ENCODE measurements around the gene GATA1.
A peak's percentile ranks its signal among the peaks of the same experiment; 100 is the strongest.

The GATA1 gene

DNA sequence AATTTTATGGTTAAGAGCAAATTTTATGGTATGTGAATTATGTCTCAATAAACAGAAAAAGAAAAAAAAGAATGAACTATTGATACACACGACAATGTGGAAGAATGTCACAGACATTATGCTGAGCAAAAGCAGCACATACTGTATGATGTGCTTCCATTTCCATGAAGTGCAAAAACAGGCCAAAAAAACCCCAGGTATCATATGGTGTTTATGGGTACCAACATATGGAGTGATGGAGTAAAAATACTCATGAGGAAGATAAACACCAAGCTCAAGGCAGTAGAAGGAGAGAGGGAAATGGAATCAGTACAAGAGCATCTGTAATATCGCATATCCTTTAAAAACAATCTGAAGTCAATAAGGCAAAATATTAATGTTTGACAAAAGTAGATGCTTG is 4.2 kb upstream of the GATA1 start:
- no peak for DNase-seq
- in situ Hi-C loops (cut with HindIII; ENCODE audit: low pct_ligation_motif_present, low pct_unique_long_range_greater_than_20kb, low sequenced_read_pairs) = no loop called here

DNA sequence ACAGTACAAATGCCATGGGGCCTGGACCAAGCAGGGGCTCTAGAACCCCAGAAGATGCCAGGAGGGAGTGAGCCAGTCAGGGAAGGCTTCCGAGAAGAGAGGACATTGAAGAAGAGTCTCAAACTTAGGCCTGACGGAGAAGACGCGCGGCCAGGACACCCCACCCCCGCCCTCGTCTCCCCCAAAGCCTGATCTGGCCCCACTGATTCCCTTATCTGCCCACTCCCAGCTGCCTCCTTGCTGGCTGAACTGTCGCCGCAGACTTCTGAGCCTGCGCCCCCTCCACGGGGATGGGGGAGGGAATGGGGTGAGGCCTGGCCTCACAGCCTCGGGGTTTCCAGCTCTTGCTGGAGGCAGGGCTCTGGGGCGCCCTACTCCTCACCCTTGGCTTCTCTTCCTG is 3.6 kb upstream of the GATA1 start:
- in situ Hi-C loops (cut with HindIII; ENCODE audit: low pct_ligation_motif_present, low pct_unique_long_range_greater_than_20kb, low sequenced_read_pairs) = no loop called here
- DNase-seq = no peak

DNA sequence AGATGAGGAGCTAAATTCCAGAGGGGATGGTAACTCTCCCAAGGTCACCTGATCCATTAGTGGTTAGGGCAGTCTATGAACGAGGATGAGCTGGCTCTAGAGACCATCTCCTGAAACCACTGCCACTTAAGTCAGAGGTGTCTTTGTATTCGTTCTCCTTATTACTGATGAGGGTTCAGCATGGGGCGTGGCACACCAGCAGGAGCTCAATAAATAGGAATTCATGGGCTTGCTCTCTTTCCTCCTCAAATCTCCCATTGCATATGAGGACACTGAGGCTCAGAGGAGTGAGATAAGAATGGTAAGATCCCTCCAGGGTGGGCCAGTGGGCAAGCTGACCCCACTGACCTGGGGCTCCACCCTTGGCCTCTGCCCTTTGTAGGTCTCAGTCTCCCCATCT is 1.7 kb upstream of the GATA1 start:
- no peak for DNase-seq
- in situ Hi-C loops (cut with HindIII; ENCODE audit: low pct_ligation_motif_present, low pct_unique_long_range_greater_than_20kb, low sequenced_read_pairs) = no loop called here

- in situ Hi-C loops (cut with HindIII; ENCODE audit: low pct_ligation_motif_present, low pct_unique_long_range_greater_than_20kb, low sequenced_read_pairs) = no loop called here
- no peak for DNase-seq
These were observed 1.2 kb upstream of the GATA1 start for GRCh38 chrX:48785186-48785539.

DNA sequence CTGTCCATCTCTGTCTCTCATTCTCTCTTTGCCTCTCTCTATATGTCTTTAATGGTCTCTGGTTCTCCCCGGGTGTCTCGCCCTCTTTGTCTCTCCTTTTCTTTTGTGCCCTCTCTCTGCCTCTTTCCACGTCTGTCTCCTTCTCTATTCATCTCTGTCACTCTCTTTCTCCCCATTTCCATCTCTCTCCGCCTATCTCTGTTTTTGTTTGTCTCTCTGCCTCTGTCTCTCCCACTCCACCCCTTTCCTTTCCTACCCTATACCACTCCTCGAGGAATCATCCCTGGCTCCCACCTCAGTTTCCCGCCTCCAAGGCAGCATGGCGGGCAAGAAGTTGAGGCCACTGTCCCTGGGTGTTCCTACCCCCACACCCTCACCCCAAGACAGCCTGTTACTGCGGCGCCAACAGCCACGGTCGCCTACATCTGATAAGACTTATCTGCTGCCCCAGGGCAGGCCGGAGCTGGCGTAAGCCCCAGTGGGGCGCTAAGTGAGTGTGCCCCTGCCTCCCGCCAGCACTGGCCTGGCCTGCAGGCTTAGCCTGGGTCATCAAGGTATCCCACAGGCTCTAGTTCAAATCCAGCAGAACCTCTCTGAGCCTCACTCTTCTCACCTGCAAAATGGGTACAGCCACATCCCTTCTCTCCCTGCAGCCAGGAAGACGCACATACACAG is 713 bp upstream of the GATA1 start:
- no peak for DNase-seq
- in situ Hi-C loops (cut with HindIII; ENCODE audit: low pct_ligation_motif_present, low pct_unique_long_range_greater_than_20kb, low sequenced_read_pairs) = no loop called here

DNA sequence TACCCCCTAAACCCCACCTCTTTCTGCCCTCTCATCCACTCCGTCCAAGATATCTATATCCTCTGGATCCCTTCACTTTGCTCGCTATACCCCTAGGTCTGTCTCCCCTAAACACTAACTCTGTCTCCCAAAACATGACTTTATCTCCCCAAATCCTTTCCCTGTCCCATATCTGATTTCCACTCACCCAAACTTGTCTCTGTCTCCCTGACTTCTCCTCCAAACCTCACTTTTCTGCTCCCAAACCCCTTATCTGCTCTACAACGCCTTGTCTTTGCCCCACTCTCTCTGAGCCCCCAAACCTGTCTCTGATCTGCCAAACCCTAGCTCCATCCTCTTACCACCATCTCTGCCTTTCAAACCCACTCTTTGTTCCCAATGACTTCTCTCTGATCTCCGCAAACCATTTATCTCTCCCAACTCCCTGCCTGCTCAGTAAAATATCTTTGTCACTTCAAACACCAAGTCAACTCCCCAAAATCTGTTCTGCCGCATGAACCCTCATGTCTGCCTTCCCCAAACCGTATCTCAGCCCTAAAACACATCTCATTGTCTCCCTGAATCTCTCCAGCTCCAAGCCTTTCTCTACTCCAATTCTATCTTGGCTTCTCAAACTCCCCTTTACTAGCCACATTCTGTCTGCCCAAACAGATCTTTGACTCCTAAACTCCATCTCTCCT is 575 bp downstream of the GATA1 start:
- DNase-seq = no peak
- in situ Hi-C loops (cut with HindIII; ENCODE audit: low pct_ligation_motif_present, low pct_unique_long_range_greater_than_20kb, low sequenced_read_pairs) = no loop called here

DNA sequence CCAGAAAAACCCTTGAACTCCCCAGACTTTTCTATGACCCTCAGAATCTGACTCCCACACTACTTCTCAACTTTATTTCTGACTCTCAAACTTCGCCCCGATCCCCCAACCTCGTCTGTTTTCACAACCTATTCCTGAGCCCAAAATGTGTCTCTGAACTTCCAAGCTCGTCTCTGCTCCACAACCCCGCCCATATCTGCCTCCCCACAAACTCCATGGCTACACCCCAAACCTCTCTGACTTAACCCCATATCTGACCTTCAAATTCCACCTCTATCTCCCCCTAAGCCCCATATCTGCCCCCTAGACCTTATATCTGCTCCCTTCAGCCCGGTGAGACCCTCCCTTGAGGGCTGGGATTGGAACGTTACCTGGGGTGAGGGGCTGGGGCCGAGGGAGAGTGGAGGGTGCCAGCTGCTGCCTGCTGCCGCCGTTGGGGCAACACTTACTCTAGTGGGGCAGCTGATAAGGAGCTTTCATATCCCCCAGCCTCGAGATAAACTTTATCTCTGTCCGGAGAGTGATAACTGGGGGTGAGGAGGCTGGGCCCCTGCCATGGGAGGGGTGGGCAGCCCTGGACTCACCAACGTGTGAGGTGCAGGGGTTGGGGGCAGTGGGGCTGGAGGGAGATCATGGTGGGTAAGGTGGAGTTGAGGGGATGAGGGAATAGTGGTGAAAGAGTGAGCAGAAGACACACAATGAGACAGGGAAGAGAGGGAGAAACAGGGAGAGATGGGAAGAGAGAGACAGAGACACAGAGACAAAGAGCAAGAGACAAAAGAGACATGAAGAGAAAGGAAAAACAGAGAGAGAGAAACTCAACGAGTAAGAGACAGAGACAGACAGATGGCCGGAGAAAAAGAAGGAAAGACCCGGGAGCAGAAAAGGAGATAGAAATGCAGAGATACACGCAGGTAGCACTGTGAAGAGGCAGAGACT is 1.4 kb downstream of the GATA1 start:
- in situ Hi-C loops (cut with HindIII; ENCODE audit: low pct_ligation_motif_present, low pct_unique_long_range_greater_than_20kb, low sequenced_read_pairs) = no loop called here

GRCh38 chrX:48789366-48790220 is 3.2 kb downstream of the GATA1 start:
- no peak for DNase-seq
- in situ Hi-C loops (cut with HindIII; ENCODE audit: low pct_ligation_motif_present, low pct_unique_long_range_greater_than_20kb, low sequenced_read_pairs) = no loop called here

More for the DNA sequence above, 1.4 kb downstream of the GATA1 start:
- DNase-seq = no peak

- DNase-seq = no peak
- in situ Hi-C loops (cut with HindIII; ENCODE audit: low pct_ligation_motif_present, low pct_unique_long_range_greater_than_20kb, low sequenced_read_pairs) = no loop called here
These were observed 4.1 kb downstream of the GATA1 start for GRCh38 chrX:48790477-48790876.

- in situ Hi-C loops (cut with HindIII; ENCODE audit: low pct_ligation_motif_present, low pct_unique_long_range_greater_than_20kb, low sequenced_read_pairs) = no loop called here
- DNase-seq = no peak
These were observed 4.9 kb downstream of the GATA1 start for GRCh38 chrX:48791063-48791820.

DNA sequence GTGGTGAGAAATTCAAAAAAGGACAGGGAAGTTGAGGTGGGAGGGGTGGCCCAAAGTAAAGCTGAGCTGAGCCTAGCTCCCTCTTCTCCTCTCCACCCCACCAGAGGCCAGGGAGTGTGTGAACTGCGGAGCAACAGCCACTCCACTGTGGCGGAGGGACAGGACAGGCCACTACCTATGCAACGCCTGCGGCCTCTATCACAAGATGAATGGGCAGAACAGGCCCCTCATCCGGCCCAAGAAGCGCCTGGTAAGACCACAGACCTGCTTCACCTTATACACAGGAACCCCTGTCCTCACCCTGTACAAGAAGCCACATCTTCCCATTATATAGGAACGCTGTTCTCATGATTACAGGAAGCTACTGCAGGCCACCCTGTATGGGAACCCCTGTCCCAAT is 5.8 kb downstream of the GATA1 start:
- DNase-seq = no peak
- in situ Hi-C loops (cut with HindIII; ENCODE audit: low pct_ligation_motif_present, low pct_unique_long_range_greater_than_20kb, low sequenced_read_pairs) = no loop called here

DNA sequence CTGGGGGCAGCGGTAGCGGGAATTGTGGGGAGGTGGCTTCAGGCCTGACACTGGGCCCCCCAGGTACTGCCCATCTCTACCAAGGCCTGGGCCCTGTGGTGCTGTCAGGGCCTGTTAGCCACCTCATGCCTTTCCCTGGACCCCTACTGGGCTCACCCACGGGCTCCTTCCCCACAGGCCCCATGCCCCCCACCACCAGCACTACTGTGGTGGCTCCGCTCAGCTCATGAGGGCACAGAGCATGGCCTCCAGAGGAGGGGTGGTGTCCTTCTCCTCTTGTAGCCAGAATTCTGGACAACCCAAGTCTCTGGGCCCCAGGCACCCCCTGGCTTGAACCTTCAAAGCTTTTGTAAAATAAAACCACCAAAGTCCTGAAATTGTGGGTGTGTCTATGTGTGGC is 7.5 kb downstream of the GATA1 start:
- in situ Hi-C loops (cut with HindIII; ENCODE audit: low pct_ligation_motif_present, low pct_unique_long_range_greater_than_20kb, low sequenced_read_pairs) = no loop called here
- DNase-seq = no peak

DNA sequence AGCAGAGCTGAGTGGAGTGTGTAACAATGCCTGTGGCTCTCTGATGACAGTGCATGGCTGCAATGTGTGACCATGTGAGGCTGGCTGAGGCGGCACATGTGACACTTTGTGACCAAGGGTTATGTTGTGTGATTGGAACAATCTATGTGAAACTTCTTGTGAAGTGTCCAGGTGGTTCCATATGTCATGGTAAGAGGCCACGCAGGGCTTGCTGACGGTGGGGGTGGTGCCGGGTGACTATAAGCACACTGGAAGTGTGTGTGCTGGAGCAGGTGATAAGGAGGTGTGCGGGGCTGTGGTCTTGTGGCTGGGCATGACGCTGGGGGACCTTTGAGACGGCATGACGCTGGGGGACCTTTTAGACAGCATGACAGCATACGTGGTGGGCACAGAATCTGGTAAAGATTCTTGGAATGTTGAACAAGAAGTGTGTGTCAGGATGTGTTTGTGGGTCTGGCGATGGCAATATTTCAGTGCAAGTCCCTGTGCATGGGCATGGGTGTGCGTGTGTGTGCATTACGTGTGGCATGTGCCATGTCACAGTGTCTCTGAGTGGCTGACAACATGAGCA is 8.0 kb downstream of the GATA1 start:
- no peak for DNase-seq
- in situ Hi-C loops (cut with HindIII; ENCODE audit: low pct_ligation_motif_present, low pct_unique_long_range_greater_than_20kb, low sequenced_read_pairs) = no loop called here

DNA sequence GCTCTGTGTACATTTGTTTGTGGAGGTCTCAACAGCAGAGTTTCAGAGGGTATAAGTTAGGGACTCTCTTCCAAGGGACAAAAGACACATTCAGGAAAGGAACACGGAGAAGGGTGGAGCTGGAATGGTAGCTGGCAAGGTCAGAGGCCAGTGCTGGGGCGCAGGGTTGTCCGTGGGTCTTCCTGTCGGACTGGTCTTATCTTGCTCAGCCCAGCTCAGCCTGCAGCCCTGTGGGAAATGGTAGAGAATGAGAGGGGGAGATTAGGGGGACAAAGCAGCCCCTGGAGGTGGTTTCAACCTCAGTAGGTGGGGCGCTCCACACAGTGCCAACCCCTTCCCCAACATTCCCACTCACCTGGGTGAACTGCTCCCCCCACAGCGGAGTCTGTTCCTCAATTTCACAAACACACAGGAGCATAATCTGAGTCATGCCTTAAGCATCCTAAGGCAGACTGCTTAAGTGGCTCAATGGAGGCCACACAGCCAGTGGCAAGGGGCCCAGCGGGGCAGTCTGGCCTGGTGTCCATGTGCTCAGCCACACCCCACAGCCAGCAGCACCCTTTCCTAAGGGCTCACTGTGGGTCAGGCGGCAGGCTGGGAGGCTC is 8.6 kb downstream of the GATA1 start:
- in situ Hi-C loops (cut with HindIII; ENCODE audit: low pct_ligation_motif_present, low pct_unique_long_range_greater_than_20kb, low sequenced_read_pairs) = no loop called here
- DNase-seq = peak; percentile 44

DNA sequence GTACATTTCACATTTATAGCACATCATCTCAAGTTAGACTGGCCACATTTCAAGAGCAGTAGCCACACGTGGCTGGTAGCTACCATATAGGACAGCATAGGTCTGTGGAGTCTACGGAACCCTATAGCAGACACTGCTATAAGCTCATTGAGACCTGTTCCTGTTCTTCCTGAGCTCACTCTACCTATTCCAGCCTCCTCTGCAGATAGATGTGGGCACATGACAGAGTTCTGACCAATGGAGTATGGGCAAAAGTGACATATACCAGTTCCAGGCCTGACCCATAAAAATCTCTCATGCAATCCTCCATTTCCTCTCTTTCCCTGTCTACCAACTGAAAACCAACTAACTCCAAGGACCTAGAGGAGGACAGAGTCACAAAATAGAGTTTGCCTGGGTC is 11.9 kb downstream of the GATA1 start:
- in situ Hi-C loops (cut with HindIII; ENCODE audit: low pct_ligation_motif_present, low pct_unique_long_range_greater_than_20kb, low sequenced_read_pairs) = no loop called here
- DNase-seq = no peak

DNA sequence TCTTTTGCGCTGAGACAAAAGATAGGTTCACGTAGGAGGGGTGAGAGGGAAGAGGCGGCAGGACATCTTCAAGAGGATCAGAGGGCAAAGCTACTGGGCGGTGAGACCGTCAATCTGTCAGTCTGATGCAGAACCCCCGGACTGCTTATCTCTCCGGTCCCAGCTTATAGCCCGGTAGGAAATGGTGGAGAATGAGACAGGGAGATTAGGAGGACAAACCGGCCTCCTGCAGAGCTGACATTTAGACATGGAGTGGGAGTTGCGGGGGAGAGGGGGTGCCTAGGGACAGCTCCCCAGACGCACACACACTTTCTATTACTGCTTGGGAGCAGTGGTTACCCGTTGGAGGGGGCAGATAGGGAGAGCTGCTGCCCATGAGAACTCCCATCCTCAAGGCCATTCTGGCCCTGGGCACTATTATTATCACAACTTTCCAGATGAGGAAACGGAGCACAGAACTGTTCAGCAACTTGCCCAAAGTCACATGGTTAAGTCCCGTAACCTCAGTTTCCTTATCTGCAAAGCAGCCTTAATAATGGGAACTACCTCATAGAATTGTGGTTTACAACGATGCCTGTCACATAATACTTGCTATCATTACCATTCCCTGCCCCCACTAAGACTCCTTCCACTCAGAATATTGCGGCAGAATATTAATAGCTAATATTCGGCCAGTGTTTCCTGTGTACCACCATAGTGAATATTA is 14.3 kb downstream of the GATA1 start:
- no peak for DNase-seq
- in situ Hi-C loops (cut with HindIII; ENCODE audit: low pct_ligation_motif_present, low pct_unique_long_range_greater_than_20kb, low sequenced_read_pairs) = no loop called here
